NT2/D1 (cell line): Measurements from ENCODE around the gene CACNA1S.

Experiments
- DNase-seq: peaks from one replicate; pipeline ENCODE4 v3.0.0-alpha.2; 2011; ENCODE audit warnings: low read depth, low spot score
- H3K27me3 ChIP-seq: 2 replicates; pipeline ENCODE4 v1.6.0; 2011; ENCODE audit warnings: mild to moderate bottlenecking; ENCODE audit not compliant: insufficient read length, insufficient read depth
- H3K36me3 ChIP-seq: 2 replicates; pipeline ENCODE4 v1.6.1; 2011; ENCODE audit warnings: mild to moderate bottlenecking, low read length, mixed read lengths; ENCODE audit not compliant: insufficient read depth, insufficient read length
- H3K4me1 ChIP-seq: 2 replicates; pipeline ENCODE4 v1.5.1; 2011; ENCODE audit not compliant: insufficient read depth, insufficient read length
- H3K4me3 ChIP-seq: 2 replicates; pipeline ENCODE4 v1.5.1; 2011; ENCODE audit warnings: low read depth; ENCODE audit not compliant: insufficient read length
- H3K9ac ChIP-seq: 2 replicates; pipeline ENCODE4 v1.6.0; 2011; ENCODE audit warnings: low read depth; ENCODE audit not compliant: insufficient read length
- H3K9me3 ChIP-seq: 2 replicates; pipeline ENCODE4 v1.5.1; 2011; ENCODE audit warnings: mild to moderate bottlenecking, low read length; ENCODE audit not compliant: insufficient read depth
- SUZ12 ChIP-seq: IDR thresholded peaks from 2 replicates; pipeline ENCODE4 v1.6.1; 2011; ENCODE audit not compliant: insufficient read length, insufficient read depth; ENCODE audit errors: extremely low read depth
- YY1 ChIP-seq: IDR thresholded peaks from 2 replicates; pipeline ENCODE4 v1.6.1; 2011; ENCODE audit not compliant: insufficient read length, insufficient read depth
- ZNF274 ChIP-seq: IDR thresholded peaks from 2 replicates; pipeline ENCODE4 v1.6.1; 2011; ENCODE audit warnings: mild to moderate bottlenecking, low read depth, low read length

CACNA1S gene

GRCh38 chr1:201049248-201049831, 62.9 kb downstream of the CACNA1S start:
- TF ChIP-seq ZNF274: no peak
- no peak for TF ChIP-seq SUZ12
- no peak for TF ChIP-seq YY1
- DNase-seq: no peak
- peaks cover 19% of the 10 kb centered on the region for H3K4me1 ChIP-seq
- no peaks in the 10 kb centered on the region for H3K36me3 ChIP-seq
- no peaks in the 10 kb centered on the region for H3K9me3 ChIP-seq
- no peak overlapping the region for H3K4me3 ChIP-seq
- H3K27me3 ChIP-seq: no peaks in the 10 kb centered on the region
- H3K9ac ChIP-seq: no peak overlapping the region

- no peak for TF ChIP-seq YY1
- no peak for TF ChIP-seq SUZ12
- no peak for TF ChIP-seq ZNF274
- Histone ChIP-seq H3K4me1 (peaks cover 11% of the 10 kb centered on the region), H3K4me3 (no peak overlapping the region), H3K27me3 (peaks cover 2% of the 10 kb centered on the region), H3K9me3 (no peaks in the 10 kb centered on the region), H3K36me3 (no peaks in the 10 kb centered on the region), H3K9ac (no peak overlapping the region)
- no peak for DNase-seq
These were observed 63.7 kb downstream of the CACNA1S start for GRCh38 chr1:201048521-201048920.

GRCh38 chr1:201044119-201044518, 68.1 kb downstream of the CACNA1S start:
- Histone ChIP-seq H3K27me3 (peaks cover 2% of the 10 kb centered on the region), H3K9ac (no peak overlapping the region), H3K4me3 (no peak overlapping the region), H3K4me1 (peaks cover 6% of the 10 kb centered on the region), H3K36me3 (no peaks in the 10 kb centered on the region), H3K9me3 (no peaks in the 10 kb centered on the region)
- no peak for DNase-seq
- TF ChIP-seq SUZ12 (no peak), ZNF274 (no peak), YY1 (no peak)

- H3K9me3 ChIP-seq: no peaks in the 10 kb centered on the region
- H3K9ac ChIP-seq: no peak overlapping the region
- H3K4me1 ChIP-seq: peaks cover 6% of the 10 kb centered on the region
- peaks cover 2% of the 10 kb centered on the region for H3K27me3 ChIP-seq
- no peak overlapping the region for H3K4me3 ChIP-seq
- DNase-seq: peak; percentile 64
- H3K36me3 ChIP-seq: no peaks in the 10 kb centered on the region
- TF ChIP-seq SUZ12: no peak
- TF ChIP-seq YY1: no peak
- TF ChIP-seq ZNF274: no peak
These were observed 69.3 kb downstream of the CACNA1S start for GRCh38 chr1:201042779-201043461.

- Histone ChIP-seq H3K27me3 (peaks cover 4% of the 10 kb centered on the region), H3K4me3 (no peak overlapping the region), H3K36me3 (no peaks in the 10 kb centered on the region), H3K4me1 (peaks cover 8% of the 10 kb centered on the region), H3K9me3 (no peaks in the 10 kb centered on the region), H3K9ac (no peak overlapping the region)
- no peak for TF ChIP-seq YY1
- no peak for TF ChIP-seq ZNF274
- DNase-seq: no peak
These were observed 71.2 kb downstream of the CACNA1S start for GRCh38 chr1:201041011-201041410.

- no peak overlapping the region for H3K4me3 ChIP-seq
- DNase-seq: no peak
- H3K9me3 ChIP-seq: no peaks in the 10 kb centered on the region
- TF ChIP-seq YY1: no peak
- no peak for TF ChIP-seq ZNF274
- TF ChIP-seq SUZ12: no peak
- H3K4me1 ChIP-seq: peaks cover 8% of the 10 kb centered on the region
- H3K27me3 ChIP-seq: peaks cover 4% of the 10 kb centered on the region
- no peak overlapping the region for H3K9ac ChIP-seq
- H3K36me3 ChIP-seq: no peaks in the 10 kb centered on the region
These were observed 72.3 kb downstream of the CACNA1S start for GRCh38 chr1:201039876-201040275.

- Histone ChIP-seq H3K9me3 (no peaks in the 10 kb centered on the region), H3K36me3 (no peaks in the 10 kb centered on the region), H3K4me3 (no peak overlapping the region), H3K9ac (no peak overlapping the region), H3K4me1 (peaks cover 8% of the 10 kb centered on the region), H3K27me3 (peaks cover 4% of the 10 kb centered on the region)
- no peak for TF ChIP-seq ZNF274
- no peak for TF ChIP-seq SUZ12
- no peak for TF ChIP-seq YY1
- DNase-seq: no peak
These were observed 72.8 kb downstream of the CACNA1S start for GRCh38 chr1:201039418-201039817.
